Parathyroid adenoma (tissue), 2 donors: ENCODE data around the gene NOS2.
"Not testable (repeated sequence)": the region's sequence is repeated elsewhere in the genome, so short reads cannot be mapped to it uniquely, and the experiment has no call there.

Experiments
- H2AFZ ChIP-seq: fragments of 300-600 bp; sonication (generic); one replicate; pipeline ENCODE4 v1.7.0; 2017; ENCODE audit warnings: antibody characterized with exemption, mild to moderate bottlenecking
- H3K27ac ChIP-seq: fragments of 300-600 bp; sonication (generic); one replicate; pipeline ENCODE4 v1.7.0; 2017
- H3K27me3 ChIP-seq: fragments of 300-600 bp; sonication (generic); one replicate; pipeline ENCODE4 v1.7.0; 2017; ENCODE audit warnings: low read length; ENCODE audit not compliant: control insufficient read depth, insufficient read depth
- H3K36me3 ChIP-seq: fragments of 300-600 bp; sonication (generic); one replicate; pipeline ENCODE4 v1.7.0; 2017; ENCODE audit warnings: low read length; ENCODE audit not compliant: control insufficient read depth, insufficient read depth
- H3K4me1 ChIP-seq: fragments of 300-600 bp; sonication (generic); one replicate; pipeline ENCODE4 v1.7.0; 2017; ENCODE audit warnings: control low read depth
- H3K4me2 ChIP-seq: fragments of 300-600 bp; sonication (generic); one replicate; pipeline ENCODE4 v1.7.0; 2017; ENCODE audit warnings: low read length
- H3K4me3 ChIP-seq: fragments of 300-600 bp; sonication (generic); one replicate; pipeline ENCODE4 v1.7.0; 2017; ENCODE audit warnings: low read depth, low read length
- H3K79me2 ChIP-seq: fragments of 300-600 bp; sonication (generic); one replicate; pipeline ENCODE4 v1.7.0; 2017; ENCODE audit warnings: control low read depth
- H3K9ac ChIP-seq: fragments of 300-600 bp; sonication (generic); one replicate; pipeline ENCODE4 v1.7.0; 2017; ENCODE audit warnings: mild to moderate bottlenecking
- H3K9me3 ChIP-seq: fragments of 300-600 bp; sonication (generic); one replicate; pipeline ENCODE4 v1.7.0; 2017; ENCODE audit warnings: low read length; ENCODE audit not compliant: control insufficient read depth
- TF ChIP-seq, protein P1 (sequence below): fragments of 300-600 bp; sonication (generic); IDR thresholded peaks from one replicate; pipeline ENCODE4 v1.7.0; 2017; ENCODE audit warnings: antibody characterized with exemption, mild to moderate bottlenecking
- donor health status: primary hyperparathyroidism.

NOS2 gene

DNA sequence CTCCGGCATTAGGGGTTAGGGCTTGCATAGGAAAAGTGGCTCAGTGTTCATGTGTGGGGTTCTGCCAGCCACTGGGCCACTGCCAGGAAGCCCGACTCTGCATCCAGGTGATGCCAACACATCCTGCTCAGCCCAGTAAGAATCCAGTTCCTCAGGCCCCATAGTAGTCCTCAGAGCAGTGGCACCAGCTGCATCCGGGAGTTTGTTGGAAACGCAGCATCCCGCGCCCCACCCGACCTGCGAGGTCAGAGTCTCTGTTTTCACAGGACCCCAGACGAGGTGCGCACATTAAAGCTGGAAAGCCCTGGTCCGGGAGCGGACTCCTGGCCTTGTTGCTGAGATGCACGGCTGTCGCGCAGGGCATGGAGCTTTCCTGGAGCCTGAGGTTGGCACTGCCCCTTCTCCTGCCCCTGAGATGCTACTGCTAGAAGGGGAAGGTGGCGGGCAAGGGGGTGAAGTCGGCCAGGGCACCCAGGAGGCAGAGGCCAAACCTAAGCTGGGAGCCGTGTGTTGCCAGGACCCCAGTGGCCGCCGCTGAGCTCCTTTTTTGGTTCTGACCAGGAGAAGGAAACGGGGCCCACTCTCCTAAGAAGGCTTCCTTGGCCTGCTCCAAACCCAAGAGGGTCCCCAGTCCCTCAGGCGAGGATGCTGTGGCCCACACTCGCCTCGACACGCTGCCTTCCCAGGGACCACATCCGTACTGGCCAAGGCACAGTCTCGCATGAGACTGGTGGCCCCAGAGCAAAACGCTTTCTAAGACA, 44.4 kb downstream of the NOS2 start:
- Histone ChIP-seq H3K4me1 (no peaks in the 10 kb centered on the region), H3K4me3 (no peak overlapping the region), H3K79me2 (no peaks in the 10 kb centered on the region), H2AFZ (no peak overlapping the region), H3K9ac (no peak overlapping the region), H3K27me3 (no peaks in the 10 kb centered on the region), H3K36me3 (no peaks in the 10 kb centered on the region), H3K4me2 (no peak overlapping the region), H3K9me3 (no peaks in the 10 kb centered on the region), H3K27ac (no peak overlapping the region)
- TF ChIP-seq, protein P1, sequence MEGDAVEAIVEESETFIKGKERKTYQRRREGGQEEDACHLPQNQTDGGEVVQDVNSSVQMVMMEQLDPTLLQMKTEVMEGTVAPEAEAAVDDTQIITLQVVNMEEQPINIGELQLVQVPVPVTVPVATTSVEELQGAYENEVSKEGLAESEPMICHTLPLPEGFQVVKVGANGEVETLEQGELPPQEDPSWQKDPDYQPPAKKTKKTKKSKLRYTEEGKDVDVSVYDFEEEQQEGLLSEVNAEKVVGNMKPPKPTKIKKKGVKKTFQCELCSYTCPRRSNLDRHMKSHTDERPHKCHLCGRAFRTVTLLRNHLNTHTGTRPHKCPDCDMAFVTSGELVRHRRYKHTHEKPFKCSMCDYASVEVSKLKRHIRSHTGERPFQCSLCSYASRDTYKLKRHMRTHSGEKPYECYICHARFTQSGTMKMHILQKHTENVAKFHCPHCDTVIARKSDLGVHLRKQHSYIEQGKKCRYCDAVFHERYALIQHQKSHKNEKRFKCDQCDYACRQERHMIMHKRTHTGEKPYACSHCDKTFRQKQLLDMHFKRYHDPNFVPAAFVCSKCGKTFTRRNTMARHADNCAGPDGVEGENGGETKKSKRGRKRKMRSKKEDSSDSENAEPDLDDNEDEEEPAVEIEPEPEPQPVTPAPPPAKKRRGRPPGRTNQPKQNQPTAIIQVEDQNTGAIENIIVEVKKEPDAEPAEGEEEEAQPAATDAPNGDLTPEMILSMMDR = no peak

DNA sequence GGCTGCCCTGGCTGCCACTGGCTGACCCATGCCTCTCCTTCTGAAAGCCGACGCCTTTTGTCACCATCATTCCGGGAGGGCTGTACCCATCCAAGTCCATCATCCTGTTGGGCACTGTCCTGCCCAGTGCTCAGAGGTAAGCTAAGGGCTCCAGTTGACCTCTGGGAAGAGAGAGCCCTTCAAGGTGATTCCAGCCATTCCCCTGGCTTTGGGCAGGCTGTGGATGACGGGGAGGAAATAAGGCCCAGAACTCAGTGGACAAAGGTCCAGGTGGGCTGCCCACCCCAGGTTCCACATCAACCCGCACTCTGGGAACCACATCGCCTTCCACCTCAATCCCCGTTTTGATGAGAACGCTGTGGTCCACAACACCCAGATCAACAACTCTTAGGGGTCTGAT, 45.8 kb downstream of the NOS2 start:
- no peaks in the 10 kb centered on the region for H3K4me1 ChIP-seq
- no peaks in the 10 kb centered on the region for H3K9me3 ChIP-seq
- no peak overlapping the region for H3K4me2 ChIP-seq
- no peaks in the 10 kb centered on the region for H3K27me3 ChIP-seq
- no peak overlapping the region for H3K27ac ChIP-seq
- no peaks in the 10 kb centered on the region for H3K79me2 ChIP-seq
- no peak overlapping the region for H2AFZ ChIP-seq
- H3K9ac ChIP-seq = no peak overlapping the region
- TF ChIP-seq, protein P1 = no peak
- H3K36me3 ChIP-seq = no peaks in the 10 kb centered on the region
- H3K4me3 ChIP-seq = no peak overlapping the region

DNA sequence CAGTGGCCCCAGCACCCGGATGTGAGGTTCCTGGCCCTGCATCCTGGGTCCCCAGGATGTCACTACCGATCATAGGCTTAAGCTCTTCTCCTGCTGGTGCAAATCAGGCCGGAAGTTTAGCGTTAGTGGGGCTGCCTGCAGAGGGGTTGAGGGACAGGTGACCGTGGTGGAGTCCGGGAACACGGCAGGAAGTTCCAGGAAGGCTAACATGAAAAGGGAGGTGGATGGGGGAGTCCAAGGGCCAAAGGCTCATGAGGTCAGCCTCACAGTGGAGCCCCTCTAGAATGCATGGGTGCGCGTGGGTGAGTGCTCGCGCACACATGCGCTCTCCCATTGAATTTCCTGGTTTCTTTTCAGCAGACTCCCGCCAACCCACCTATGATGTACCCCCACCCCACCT, 46.6 kb downstream of the NOS2 start:
- H3K4me3 ChIP-seq, H3K27ac ChIP-seq, H3K36me3 ChIP-seq, H3K9ac ChIP-seq, H3K9me3 ChIP-seq, H3K4me2 ChIP-seq, H3K27me3 ChIP-seq, H3K4me1 ChIP-seq, H3K79me2 ChIP-seq, H2AFZ ChIP-seq: not testable (repeated sequence)

DNA sequence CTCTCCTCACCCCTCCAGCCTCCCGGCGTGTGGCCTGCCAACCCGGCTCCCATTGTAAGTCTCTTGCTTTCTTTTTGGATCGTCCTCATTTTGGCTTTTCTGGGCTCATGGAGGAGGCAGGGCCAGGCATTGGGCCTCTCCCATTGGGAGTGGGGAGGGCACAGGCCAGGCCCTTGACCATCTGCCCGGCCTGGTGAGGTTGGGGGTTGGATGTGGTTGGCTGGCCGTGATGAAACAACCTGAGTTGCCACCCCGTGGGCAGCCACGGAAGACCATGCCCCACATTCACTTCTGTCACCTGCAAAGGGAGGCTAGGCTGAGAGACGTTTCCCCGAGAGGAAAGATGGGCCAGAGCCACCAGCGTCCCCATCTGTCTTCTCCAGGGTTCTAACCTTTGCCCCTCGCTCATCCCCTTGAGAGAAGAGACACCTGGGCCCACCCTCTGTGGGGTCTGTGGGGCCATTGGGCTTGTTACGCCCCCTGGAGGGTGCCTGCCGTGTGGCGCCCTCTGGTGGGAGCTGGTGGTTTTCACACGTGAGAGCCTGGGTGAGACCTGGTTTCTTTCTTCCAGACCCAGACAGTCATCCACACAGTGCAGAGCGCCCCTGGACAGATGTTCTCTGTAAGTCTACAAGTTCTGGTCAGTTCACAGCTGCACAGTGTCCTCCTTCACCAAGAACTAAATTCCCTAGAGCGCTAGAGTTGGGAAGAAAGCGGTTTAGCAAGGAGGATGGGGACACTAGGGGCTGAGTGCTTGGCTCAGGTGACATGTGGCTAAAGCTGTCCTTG, 47.3 kb downstream of the NOS2 start:
- not testable (repeated sequence) for H3K27ac ChIP-seq, H3K4me1 ChIP-seq, H3K79me2 ChIP-seq, H3K27me3 ChIP-seq, H3K4me2 ChIP-seq, H2AFZ ChIP-seq, H3K9ac ChIP-seq, H3K4me3 ChIP-seq, H3K9me3 ChIP-seq, H3K36me3 ChIP-seq

DNA sequence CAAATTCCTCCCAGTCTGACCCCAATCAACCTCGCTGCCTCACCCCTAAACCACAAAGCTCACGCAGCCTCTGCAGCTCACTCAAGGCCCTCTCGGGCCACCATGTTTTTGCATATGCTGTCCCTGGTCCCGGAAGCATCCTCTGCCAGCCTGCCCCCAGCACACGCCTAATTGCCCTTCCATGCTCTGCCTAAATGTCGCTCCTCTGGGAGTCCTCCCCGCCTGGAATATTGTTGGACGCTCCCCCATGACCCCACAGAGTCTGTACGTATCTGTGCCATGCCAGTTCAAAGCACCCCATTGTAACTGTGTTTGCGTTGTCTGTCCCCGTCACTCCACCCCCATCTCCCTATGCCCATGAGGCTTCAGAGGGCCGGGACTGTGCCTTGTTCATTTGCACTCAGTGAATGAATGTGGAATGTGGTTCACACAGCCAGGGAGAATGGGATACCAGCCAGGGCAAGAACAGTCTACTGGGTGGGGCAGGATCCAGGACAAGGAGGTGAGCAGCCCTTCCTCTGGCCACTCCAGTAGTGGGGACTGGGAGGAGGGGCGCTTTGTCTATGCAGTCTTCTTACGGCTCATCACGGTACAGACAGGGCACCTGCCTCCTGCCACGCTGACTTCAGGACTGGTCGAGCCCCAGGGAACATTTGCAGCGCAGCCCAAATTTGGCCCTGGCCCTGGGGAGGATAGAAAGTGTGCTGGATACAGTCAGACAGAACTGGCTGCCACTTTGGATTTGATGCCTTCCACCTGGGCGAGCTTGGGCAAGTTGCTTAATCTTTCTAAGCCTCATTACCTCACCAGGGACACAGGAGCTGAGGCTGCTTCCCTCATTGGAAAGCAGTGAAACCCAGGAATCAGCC, 48.5 kb downstream of the NOS2 start:
- H3K4me1 ChIP-seq = no peaks in the 10 kb centered on the region
- no peaks in the 10 kb centered on the region for H3K79me2 ChIP-seq
- no peak overlapping the region for H3K27ac ChIP-seq
- H3K27me3 ChIP-seq = no peaks in the 10 kb centered on the region
- H2AFZ ChIP-seq = no peak overlapping the region
- H3K4me3 ChIP-seq = no peak overlapping the region
- no peak overlapping the region for H3K4me2 ChIP-seq
- H3K9me3 ChIP-seq = no peaks in the 10 kb centered on the region
- TF ChIP-seq, protein P1 = no peak
- no peaks in the 10 kb centered on the region for H3K36me3 ChIP-seq
- H3K9ac ChIP-seq = no peak overlapping the region
